Measurements from ENCODE around the gene HOMEZ. TPM values are rescaled to one million over a fixed set of nuclear protein-coding genes. Genes with fewer than 3 reads are reported as not detected.
"Not testable (repeated sequence)": the region's sequence is repeated elsewhere in the genome, so short reads cannot be mapped to it uniquely, and the experiment has no call there.

Gene HOMEZ
- 17.5 and 25.9 TPM in 2 replicates for total RNA-seq (2014; rRNA removed; shearing (Covaris generic))

GRCh38 chr14:23286020-23286901, at the start of gene HOMEZ:
HOMEZ (minus strand) TSS chr14:23286132; CDS start chr14:23285952, 180 bp downstream.
- peak; percentile 99 for DNase-seq (ENCODE audit: low spot score)
- in situ Hi-C loops (cut with HindIII; ENCODE audit: low sequenced_read_pairs), result no loop called here

- no peak for DNase-seq (ENCODE audit: low spot score)
- in situ Hi-C loops (cut with HindIII; ENCODE audit: low sequenced_read_pairs), result no loop called here
These were observed 49.7 kb upstream of the HOMEZ start for GRCh38 chr14:23335623-23336022.

- DNase-seq (ENCODE audit: low spot score), result peak; percentile 86
- in situ Hi-C loops (cut with HindIII; ENCODE audit: low sequenced_read_pairs), result no loop called here
These were observed 42.2 kb upstream of the HOMEZ start for GRCh38 chr14:23327947-23328744.

- DNase-seq (ENCODE audit: low spot score), result no peak
- in situ Hi-C loops (cut with HindIII; ENCODE audit: low sequenced_read_pairs), result no loop called here
These were observed 40.8 kb upstream of the HOMEZ start for GRCh38 chr14:23326491-23327332.

GRCh38 chr14:23325746-23326145, 39.8 kb upstream of the HOMEZ start:
- DNase-seq (ENCODE audit: low spot score); in situ Hi-C loops (cut with HindIII; ENCODE audit: low sequenced_read_pairs): not testable (repeated sequence)

- in situ Hi-C loops (cut with HindIII; ENCODE audit: low sequenced_read_pairs), result no loop called here
These were observed 39.1 kb upstream of the HOMEZ start for GRCh38 chr14:23324993-23325392.

GRCh38 chr14:23324455-23324846, 38.5 kb upstream of the HOMEZ start:
- in situ Hi-C loops (cut with HindIII; ENCODE audit: low sequenced_read_pairs), result no loop called here
- no peak for DNase-seq (ENCODE audit: low spot score)

More at GRCh38 chr14:23324993-23325392, 39.1 kb upstream of the HOMEZ start:
- no peak for DNase-seq (ENCODE audit: low spot score)

- in situ Hi-C loops (cut with HindIII; ENCODE audit: low sequenced_read_pairs), result no loop called here
- no peak for DNase-seq (ENCODE audit: low spot score)
These were observed 38.0 kb upstream of the HOMEZ start for GRCh38 chr14:23323838-23324454.

- no peak for DNase-seq (ENCODE audit: low spot score)
- in situ Hi-C loops (cut with HindIII; ENCODE audit: low sequenced_read_pairs), result no loop called here
These were observed 36.9 kb upstream of the HOMEZ start for GRCh38 chr14:23322568-23323517.

GRCh38 chr14:23321572-23322547, 35.9 kb upstream of the HOMEZ start:
- in situ Hi-C loops (cut with HindIII; ENCODE audit: low sequenced_read_pairs), result no loop called here
- peak; percentile 23 for DNase-seq (ENCODE audit: low spot score)

- peak; percentile 100 for DNase-seq (ENCODE audit: low spot score)
- in situ Hi-C loops (cut with HindIII; ENCODE audit: low sequenced_read_pairs), result no loop called here
These were observed 34.9 kb upstream of the HOMEZ start, which contains the start of gene PABPN1 for GRCh38 chr14:23320584-23321571. PABPN1 (plus strand) TSS chr14:23321457; CDS start chr14:23321470, 13 bp downstream.

- in situ Hi-C loops (cut with HindIII; ENCODE audit: low sequenced_read_pairs), result no loop called here
- no peak for DNase-seq (ENCODE audit: low spot score)
These were observed 34.0 kb upstream of the HOMEZ start for GRCh38 chr14:23319746-23320583.

GRCh38 chr14:23316300-23316699, 30.4 kb upstream of the HOMEZ start:
- in situ Hi-C loops (cut with HindIII; ENCODE audit: low sequenced_read_pairs), result no loop called here
- no peak for DNase-seq (ENCODE audit: low spot score)

GRCh38 chr14:23310546-23310945, 24.6 kb upstream of the HOMEZ start:
- in situ Hi-C loops (cut with HindIII; ENCODE audit: low sequenced_read_pairs), result no loop called here
- no peak for DNase-seq (ENCODE audit: low spot score)

Measured in G401 (cell line).